ENCODE results near the gene OTOF. TPM values are rescaled to one million over a fixed set of nuclear protein-coding genes. Genes with fewer than 3 reads are reported as not detected.

The OTOF gene
- polyA plus RNA-seq, 2 of the 4 experiments (the other 2 are of a cell fraction) = 0.05 to 0.22 TPM

- 71% methylated on average over 3 of the region's 3 CpGs for WGBS (ENCODE audit: missing lambda C conversion rate)
- FAIRE-seq (no peak), DNase-seq (ENCODE audit: low read depth in 1 of 2, low spot score in 1 of 2) (no peak), ATAC-seq (no peak)
- POLR2A ChIA-PET = no interaction called here
- CTCF ChIA-PET = interaction anchor here (0.6 to 2.0 kb wide), 7 partner anchors 13 to 1283 kb away, joined by 3 to 8 read pairs (median 3); no protein-coding TSS in a partner anchor
- Histone ChIP-seq H3K27ac (no peak overlapping the region), H3K4me2 (no peak overlapping the region), H3K4me1 (peaks cover 4% of the 10 kb centered on the region; the same call in 1 of the 3 replicates), H3K9me3 (no peaks in the 10 kb centered on the region), H3K4me3 (no peak overlapping the region)
- TF ChIP-seq ZSCAN20 (CRISPR knock-in tag; IDR thresholded peaks at IDR 0.05) (no peak), SREBF2 (IDR thresholded peaks at IDR 0.05) (no peak), RNF2 (IDR thresholded peaks at IDR 0.05; ENCODE audit: borderline replicate concordance, low read depth) (no peak), MAX (IDR thresholded peaks at IDR 0.05) (no peak), FOSL2 (IDR thresholded peaks at IDR 0.05) (no peak), FOSL2 (CRISPR knock-in tag; IDR thresholded peaks at IDR 0.05) (no peak), FOSB (CRISPR knock-in tag; IDR thresholded peaks at IDR 0.05) (no peak), CBX8 (IDR thresholded peaks at IDR 0.05) (no peak), HOXB5 (CRISPR knock-in tag; IDR thresholded peaks at IDR 0.05) (no peak), ZC3H11A (IDR thresholded peaks at IDR 0.05) (no peak), CHD4 (IDR thresholded peaks at IDR 0.05; ENCODE audit: borderline replicate concordance) (no peak), HOXA7 (CRISPR knock-in tag; IDR thresholded peaks at IDR 0.05) (no peak), RARB (CRISPR knock-in tag; IDR thresholded peaks at IDR 0.05) (no peak), MYC (IDR thresholded peaks at IDR 0.05; ENCODE audit: borderline replicate concordance, low read length) (no peak), HOXB13 (CRISPR knock-in tag; IDR thresholded peaks at IDR 0.05; ENCODE audit: low read depth) (no peak), USF2 (IDR thresholded peaks at IDR 0.05) (no peak), PBX3 (IDR thresholded peaks at IDR 0.05) (no peak)
- TF ChIP-seq, protein P1, sequence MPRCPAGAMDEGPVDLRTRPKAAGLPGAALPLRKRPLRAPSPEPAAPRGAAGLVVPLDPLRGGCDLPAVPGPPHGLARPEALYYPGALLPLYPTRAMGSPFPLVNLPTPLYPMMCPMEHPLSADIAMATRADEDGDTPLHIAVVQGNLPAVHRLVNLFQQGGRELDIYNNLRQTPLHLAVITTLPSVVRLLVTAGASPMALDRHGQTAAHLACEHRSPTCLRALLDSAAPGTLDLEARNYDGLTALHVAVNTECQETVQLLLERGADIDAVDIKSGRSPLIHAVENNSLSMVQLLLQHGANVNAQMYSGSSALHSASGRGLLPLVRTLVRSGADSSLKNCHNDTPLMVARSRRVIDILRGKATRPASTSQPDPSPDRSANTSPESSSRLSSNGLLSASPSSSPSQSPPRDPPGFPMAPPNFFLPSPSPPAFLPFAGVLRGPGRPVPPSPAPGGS (IDR thresholded peaks at IDR 0.05) = no peak
Observed at GRCh38 chr2:26481706-26482105, 3.8 kb upstream of the OTOF start.

DNA sequence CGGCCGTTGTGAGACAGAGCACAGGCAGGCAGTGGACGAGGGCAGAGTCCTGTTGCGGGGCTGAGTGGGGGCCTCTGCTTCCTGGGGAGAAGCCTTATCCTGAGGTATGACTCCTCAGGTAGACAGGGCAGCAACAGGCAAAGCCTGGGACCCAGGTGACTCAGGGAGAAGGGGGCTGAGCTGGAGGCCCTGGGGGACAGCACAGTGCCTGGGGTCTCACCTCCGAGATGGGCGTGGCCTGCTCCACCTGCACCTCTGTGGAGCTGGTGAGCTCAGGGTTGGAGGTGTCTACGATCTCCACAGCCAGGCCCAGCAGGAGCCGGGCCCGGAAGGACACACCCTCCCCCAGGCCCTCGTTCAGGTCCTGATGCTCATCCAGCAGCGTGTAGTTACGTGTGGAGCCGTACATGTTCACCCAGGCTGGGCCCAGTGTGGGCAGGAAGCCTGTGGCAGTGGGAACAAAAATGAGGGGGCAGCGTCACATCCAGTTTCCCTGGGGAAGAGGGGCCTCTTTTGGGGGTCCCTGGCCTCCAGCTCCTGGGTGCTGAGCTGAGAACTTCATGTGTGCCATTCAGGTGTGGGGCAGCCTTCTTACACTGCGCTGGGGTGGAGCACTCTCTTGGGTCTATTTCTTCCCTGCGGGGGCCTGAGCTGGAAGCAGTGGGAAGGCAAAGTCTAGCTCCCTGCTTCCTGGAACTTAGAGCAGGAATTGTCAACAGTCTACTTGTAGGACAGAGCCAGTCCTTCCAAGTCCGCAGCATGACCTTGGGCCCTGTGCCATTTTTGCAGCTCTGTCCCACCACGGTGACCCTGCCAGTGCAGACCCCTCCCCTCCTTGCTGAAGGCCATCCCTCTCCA lies 2.9 kb upstream of the OTOF start:
- FAIRE-seq (no peak), ATAC-seq (no peak), DNase-seq (ENCODE audit: low read depth in 1 of 2, low spot score in 1 of 2) (no peak)
- Histone ChIP-seq H3K4me2 (no peak overlapping the region), H3K4me1 (peaks cover 4% of the 10 kb centered on the region; the same call in 1 of the 3 replicates), H3K27ac (no peak overlapping the region), H3K9me3 (no peaks in the 10 kb centered on the region), H3K4me3 (no peak overlapping the region)
- CTCF ChIA-PET = interaction anchor here (1.0 to 2.0 kb wide), 7 partner anchors 12 to 125 kb away, joined by 3 to 9 read pairs (median 4); no protein-coding TSS in a partner anchor
- WGBS (ENCODE audit: missing lambda C conversion rate) = 75% methylated on average over 13 of the region's 18 CpGs
- POLR2A ChIA-PET = no interaction called here
- no peak for TF ChIP-seq BHLHE40 (IDR thresholded peaks at IDR 0.05; ENCODE audit: low read depth, low read length)
- TF ChIP-seq, protein P2, sequence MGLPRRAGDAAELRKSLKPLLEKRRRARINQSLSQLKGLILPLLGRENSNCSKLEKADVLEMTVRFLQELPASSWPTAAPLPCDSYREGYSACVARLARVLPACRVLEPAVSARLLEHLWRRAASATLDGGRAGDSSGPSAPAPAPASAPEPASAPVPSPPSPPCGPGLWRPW (IDR thresholded peaks at IDR 0.05) = no peak
- TF ChIP-seq ZC3H11A (IDR thresholded peaks at IDR 0.05) = no peak
- TF ChIP-seq MAZ (IDR thresholded peaks at IDR 0.05; ENCODE audit: borderline replicate concordance, low read depth, low read length) = no peak
- TF ChIP-seq TFCP2L1 (CRISPR knock-in tag; IDR thresholded peaks at IDR 0.05) = no peak
- TF ChIP-seq, protein P1 (IDR thresholded peaks at IDR 0.05) = no peak
- no peak for TF ChIP-seq KDM5A (IDR thresholded peaks at IDR 0.05)
- no peak for TF ChIP-seq RARB (CRISPR knock-in tag; IDR thresholded peaks at IDR 0.05)
- TF ChIP-seq HEYL (CRISPR knock-in tag; IDR thresholded peaks at IDR 0.05) = no peak
- TF ChIP-seq, protein P3, sequence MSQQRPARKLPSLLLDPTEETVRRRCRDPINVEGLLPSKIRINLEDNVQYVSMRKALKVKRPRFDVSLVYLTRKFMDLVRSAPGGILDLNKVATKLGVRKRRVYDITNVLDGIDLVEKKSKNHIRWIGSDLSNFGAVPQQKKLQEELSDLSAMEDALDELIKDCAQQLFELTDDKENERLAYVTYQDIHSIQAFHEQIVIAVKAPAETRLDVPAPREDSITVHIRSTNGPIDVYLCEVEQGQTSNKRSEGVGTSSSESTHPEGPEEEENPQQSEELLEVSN (IDR thresholded peaks at IDR 0.05; ENCODE audit: borderline replicate concordance, low read depth) = no peak
- no peak for TF ChIP-seq KDM1A (IDR thresholded peaks at IDR 0.05; ENCODE audit: low read depth)
- no peak for TF ChIP-seq CHD4 (IDR thresholded peaks at IDR 0.05; ENCODE audit: borderline replicate concordance)
- TF ChIP-seq CHD2 (IDR thresholded peaks at IDR 0.05; ENCODE audit: low read length, partially characterized antibody) = no peak
- TF ChIP-seq HOXA7 (CRISPR knock-in tag; IDR thresholded peaks at IDR 0.05) = no peak
- no peak for TF ChIP-seq PBX3 (IDR thresholded peaks at IDR 0.05)
- TF ChIP-seq EHF (CRISPR knock-in tag; IDR thresholded peaks at IDR 0.05) = no peak
- no peak for TF ChIP-seq ZFP36 (IDR thresholded peaks at IDR 0.05; ENCODE audit: borderline replicate concordance, partially characterized antibody)
- no peak for TF ChIP-seq JUNB (IDR thresholded peaks at IDR 0.05)
- no peak for TF ChIP-seq MAX (IDR thresholded peaks at IDR 0.05)

All from A549 (cell line).